Skin of body (tissue), 2 donors: Measurements from ENCODE around the gene KIT. TPM values are rescaled to one million over a fixed set of nuclear protein-coding genes. Genes with fewer than 3 reads are reported as not detected.

ENCODE experiments used
- DNase-seq: peaks from one replicate; lab custom pipeline; 2025; lab: John Stamatoyannopoulos, UW
- total RNA-seq: library from RNA; depleted of rRNA; stranded (reverse); fragments of >200 nt; gene quantifications from one replicate; pipeline ENCODE4 v1.2.3, GENCODE V29; 2014

The KIT gene
- total RNA-seq, 1 donor from 2014 or later, result 21.5 TPM

- no peak for DNase-seq
Observed at GRCh38 chr4:54660591-54660990, 2.8 kb downstream of the KIT start.

- peak; percentile 26 for DNase-seq
Observed at GRCh38 chr4:54661169-54661568, 3.4 kb downstream of the KIT start.

- no peak for DNase-seq
Observed at GRCh38 chr4:54661686-54662085, 3.9 kb downstream of the KIT start.

- DNase-seq, result no peak
Observed at GRCh38 chr4:54662123-54662522, 4.4 kb downstream of the KIT start.

GRCh38 chr4:54662901-54663585, 5.3 kb downstream of the KIT start:
- no peak for DNase-seq

GRCh38 chr4:54664400-54664799, 6.6 kb downstream of the KIT start:
- no peak for DNase-seq

- no peak for DNase-seq
Observed at GRCh38 chr4:54668014-54668611, 10.4 kb downstream of the KIT start.

GRCh38 chr4:54669831-54670230, 12.1 kb downstream of the KIT start:
- no peak for DNase-seq

GRCh38 chr4:54675721-54676461, 18.1 kb downstream of the KIT start:
- no peak for DNase-seq

- DNase-seq, result no peak
Observed at GRCh38 chr4:54676658-54677057, 18.9 kb downstream of the KIT start.

- DNase-seq, result no peak
Observed at GRCh38 chr4:54677416-54677815, 19.7 kb downstream of the KIT start.

- no peak for DNase-seq
Observed at GRCh38 chr4:54677853-54678650, 20.3 kb downstream of the KIT start.

GRCh38 chr4:54678826-54679225, 21.1 kb downstream of the KIT start:
- no peak for DNase-seq

GRCh38 chr4:54679813-54680212, 22.1 kb downstream of the KIT start:
- DNase-seq, result no peak

GRCh38 chr4:54683616-54684346, 26.0 kb downstream of the KIT start:
- DNase-seq, result no peak

- no peak for DNase-seq
Observed at GRCh38 chr4:54685810-54686209, 28.1 kb downstream of the KIT start.

GRCh38 chr4:54687887-54688841, 30.4 kb downstream of the KIT start:
- no peak for DNase-seq

- no peak for DNase-seq
Observed at GRCh38 chr4:54695337-54695736, 37.6 kb downstream of the KIT start.

GRCh38 chr4:54695788-54696187, 38.0 kb downstream of the KIT start:
- no peak for DNase-seq

GRCh38 chr4:54696649-54697048, 38.9 kb downstream of the KIT start:
- no peak for DNase-seq
